ENCODE results near the gene CHIT1.

- TF ChIP-seq CTCF (IDR thresholded peaks at IDR 0.05 in 2 of 3, conservative IDR thresholded peaks at IDR 0.05 in 1 of 3; ENCODE audit: insufficient read depth in 2 of 3, low read depth in 1 of 3, low read length in 3 of 3) = no peak
- no peak for TF ChIP-seq TCF7L2 (IDR thresholded peaks at IDR 0.05; ENCODE audit: low read depth, low read length)
- no peak for TF ChIP-seq ZBTB8A (IDR thresholded peaks at IDR 0.05; ENCODE audit: partially characterized antibody)
- no peak for TF ChIP-seq RAD21 (CRISPR knock-in tag; conservative IDR thresholded peaks at IDR 0.05 in 1 of 2, IDR thresholded peaks at IDR 0.05 in 1 of 2)
- TF ChIP-seq ARID1B (IDR thresholded peaks at IDR 0.05) = no peak
- no peak for TF ChIP-seq SMARCE1 (IDR thresholded peaks at IDR 0.05)
- no peak for TF ChIP-seq SMARCB1 (IDR thresholded peaks at IDR 0.05; ENCODE audit: insufficient read length, low read depth)
- no peak for TF ChIP-seq SRSF1 (IDR thresholded peaks at IDR 0.05; ENCODE audit: low read depth, low read length)
- no peak for TF ChIP-seq TBL1XR1 (IDR thresholded peaks at IDR 0.05; ENCODE audit: low read length in 2 of 2)
- TF ChIP-seq SP1 (CRISPR knock-in tag; IDR thresholded peaks at IDR 0.05) = no peak
- TF ChIP-seq E2F4 (CRISPR knock-in tag; IDR thresholded peaks at IDR 0.05; ENCODE audit: low read depth) = no peak
- no peak for TF ChIP-seq ZNF717 (CRISPR knock-in tag; IDR thresholded peaks at IDR 0.05)
Observed at GRCh38 chr1:203173011-203173555, 56.4 kb downstream of the CHIT1 start.
